NCI-H1092 (cell line): ENCODE results near the gene RTN4R.
"Not testable (repeated sequence)": the region's sequence is repeated elsewhere in the genome, so short reads cannot be mapped to it uniquely, and the experiment has no call there.

Experiments used
- DNase-seq: peaks from one replicate; lab custom pipeline; 2025; lab: John Stamatoyannopoulos, UW

The RTN4R gene

GRCh38 chr22:20286784-20287423 is 18.8 kb upstream of the RTN4R start:
- not testable (repeated sequence) for DNase-seq

DNA sequence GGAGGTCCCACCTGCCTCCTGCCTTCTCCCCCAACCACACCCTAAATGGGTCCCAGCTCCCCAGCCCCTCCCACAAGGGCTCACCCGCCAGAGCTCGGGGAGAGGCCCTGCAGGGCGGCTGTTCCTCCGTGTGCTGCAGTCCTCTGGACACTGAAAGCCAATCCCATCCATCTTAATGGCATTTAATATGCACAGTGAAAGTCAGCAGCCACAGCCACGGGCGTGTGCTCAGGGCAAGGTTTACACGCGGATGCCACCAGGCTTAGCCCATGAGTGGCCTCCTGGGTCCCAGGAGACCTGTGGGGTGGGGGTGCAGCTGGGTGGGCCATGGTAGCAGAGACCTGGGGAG is 18.2 kb upstream of the RTN4R start:
- DNase-seq = not testable (repeated sequence)

DNA sequence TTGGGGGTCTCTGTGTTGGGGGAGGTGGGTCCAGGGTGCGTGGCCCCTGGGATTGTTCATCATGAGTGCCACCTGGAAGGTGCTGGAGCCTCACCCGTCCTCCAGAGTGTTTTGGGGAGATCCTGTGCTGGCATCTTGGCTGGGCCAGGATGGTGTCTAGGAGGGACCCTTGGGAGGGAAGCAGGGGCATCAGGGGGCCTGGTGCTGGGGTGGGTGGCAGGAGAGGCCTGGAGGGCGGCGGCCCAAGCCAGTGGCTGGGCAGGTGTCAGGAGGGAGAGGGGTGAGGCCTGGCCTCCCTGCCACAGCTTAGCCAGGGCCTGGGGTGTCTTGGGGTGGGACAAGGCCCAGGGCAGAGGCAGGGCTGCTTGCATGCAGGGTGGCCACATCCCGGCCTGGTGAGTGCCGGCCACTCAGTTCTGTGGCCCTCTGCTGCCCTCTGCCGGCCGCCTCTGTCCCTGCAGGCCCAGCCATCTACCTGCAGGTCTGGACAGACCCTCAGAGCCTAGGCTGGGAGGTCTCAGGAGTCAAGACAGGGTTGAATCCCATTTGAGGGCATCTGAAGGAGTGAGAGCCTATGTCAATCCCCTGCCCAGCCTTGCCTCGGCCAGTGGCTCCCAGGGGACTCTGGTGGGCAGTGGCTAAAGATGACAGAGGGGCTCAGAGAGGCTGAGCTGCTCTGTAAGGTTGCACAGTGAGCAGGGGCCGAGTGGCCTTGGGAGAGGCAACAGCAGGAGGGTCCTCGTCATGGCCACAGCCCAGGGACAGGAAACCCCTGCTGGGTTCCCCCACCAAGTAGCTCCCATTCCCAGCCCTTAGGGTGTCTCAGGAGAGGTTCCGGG is 17.6 kb upstream of the RTN4R start:
- DNase-seq = peak; percentile 65

DNA sequence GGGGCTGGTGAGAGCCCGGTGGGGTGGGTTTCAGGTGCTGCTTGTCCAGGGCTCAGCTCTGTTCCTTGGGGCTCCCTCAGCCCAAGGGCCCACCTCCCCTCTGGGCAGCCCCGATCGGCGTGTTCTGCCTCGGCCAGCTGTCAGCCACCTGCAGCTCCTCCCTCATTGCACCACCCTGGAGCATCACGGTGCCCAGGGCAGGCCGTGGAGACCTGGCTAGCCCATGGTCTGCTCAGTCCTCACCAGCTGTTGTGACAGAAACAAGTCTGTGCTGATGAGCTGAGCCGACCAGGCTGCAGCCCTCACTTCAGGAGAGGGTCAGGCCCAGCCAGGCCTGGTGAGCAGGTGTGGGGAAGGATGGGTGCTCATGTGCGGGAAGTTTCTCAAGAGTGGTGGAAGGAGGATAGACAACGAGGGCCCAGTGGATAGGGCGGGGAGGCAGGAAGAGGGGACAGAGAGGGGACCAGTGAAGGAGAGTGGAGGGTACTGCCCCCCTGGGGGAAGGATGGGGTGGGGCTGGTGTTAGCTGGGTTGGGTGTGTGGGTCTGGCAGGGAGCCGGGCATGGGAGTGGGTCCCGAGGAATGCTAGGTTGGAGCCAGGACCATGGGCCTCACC is 16.5 kb upstream of the RTN4R start:
- no peak for DNase-seq

DNA sequence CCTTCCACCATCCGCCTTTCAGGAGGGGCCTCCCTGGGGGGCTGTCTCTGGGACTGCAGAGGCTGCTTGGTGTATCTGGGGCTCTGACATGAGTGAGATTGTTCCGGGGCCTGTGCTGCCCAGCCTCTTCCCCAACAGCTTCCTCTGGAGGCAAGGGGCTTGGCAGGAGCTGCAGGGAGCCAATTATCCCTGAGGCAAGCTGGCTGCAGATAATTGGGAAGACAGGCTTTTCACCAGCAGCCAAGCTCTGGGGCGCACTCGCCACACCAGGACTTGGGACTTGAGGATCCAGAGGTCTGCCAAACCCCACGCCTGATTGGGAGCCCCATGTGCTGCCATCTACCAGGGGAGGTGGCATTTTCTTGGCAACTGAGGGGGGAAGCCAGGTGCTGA is 15.6 kb upstream of the RTN4R start:
- no peak for DNase-seq

DNA sequence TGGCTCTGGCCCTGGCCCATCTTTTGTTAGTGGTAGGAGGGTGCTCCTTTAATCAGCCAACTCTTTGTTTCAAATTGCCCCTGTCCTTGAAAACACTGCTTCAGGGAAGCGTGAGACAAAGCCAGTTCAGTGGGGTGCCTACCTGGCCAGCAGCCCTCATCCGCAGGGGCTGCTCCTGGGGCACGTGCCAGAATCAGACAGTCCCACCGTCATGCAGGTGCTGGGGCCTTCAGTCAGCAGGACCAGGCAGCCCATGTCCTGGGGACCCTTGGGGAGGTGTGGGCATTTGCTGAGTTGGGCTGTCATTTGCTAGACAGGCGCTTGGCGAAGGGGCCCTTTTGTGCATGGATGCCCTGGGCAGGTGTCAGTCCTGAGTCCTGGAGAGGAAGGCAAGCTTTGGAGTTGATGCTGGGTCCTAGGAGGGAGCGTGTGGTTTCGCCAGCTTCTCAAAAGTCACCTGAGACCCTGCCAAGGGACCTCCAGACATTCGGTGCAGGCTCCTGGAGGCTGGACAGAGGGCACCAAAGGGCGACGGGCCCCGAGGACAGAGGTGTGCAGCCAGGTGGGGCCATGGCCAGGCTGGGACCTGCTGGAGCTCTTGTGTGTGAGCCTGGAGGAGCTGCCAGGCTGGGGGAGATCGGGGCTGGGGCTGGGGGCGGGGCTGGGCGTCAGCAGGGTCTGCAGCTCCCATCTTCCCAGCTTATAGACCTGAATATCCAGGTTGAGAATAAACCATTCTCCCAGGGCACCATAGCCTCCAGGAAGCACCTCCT is 15.0 kb upstream of the RTN4R start:
- no peak for DNase-seq

GRCh38 chr22:20281891-20282290 is 13.8 kb upstream of the RTN4R start:
- DNase-seq = no peak

GRCh38 chr22:20281473-20281872 is 13.4 kb upstream of the RTN4R start:
- not testable (repeated sequence) for DNase-seq

- no peak for DNase-seq
Measured at GRCh38 chr22:20280866-20281265, 12.7 kb upstream of the RTN4R start.

DNA sequence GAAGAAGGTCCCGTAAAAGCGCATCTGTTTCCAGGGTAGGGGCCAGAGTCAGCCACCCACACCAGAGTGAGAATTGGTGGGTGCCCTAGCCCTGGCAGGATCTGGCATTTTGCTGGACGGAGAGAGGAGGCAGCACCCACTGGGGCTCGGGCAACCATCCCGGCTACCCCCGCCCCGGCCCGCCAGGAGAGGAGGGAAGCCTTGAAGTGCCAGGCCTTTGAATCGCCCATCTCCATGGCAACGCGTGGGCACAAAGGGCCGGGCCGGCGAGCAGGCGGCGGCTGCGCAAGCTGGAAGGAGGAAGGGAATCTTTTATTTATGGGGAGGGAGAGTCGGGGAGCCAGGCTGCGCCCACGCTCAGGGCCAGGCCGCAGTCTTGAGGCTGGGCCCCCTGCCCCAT is 12.0 kb upstream of the RTN4R start:
- DNase-seq = peak; percentile 49

DNA sequence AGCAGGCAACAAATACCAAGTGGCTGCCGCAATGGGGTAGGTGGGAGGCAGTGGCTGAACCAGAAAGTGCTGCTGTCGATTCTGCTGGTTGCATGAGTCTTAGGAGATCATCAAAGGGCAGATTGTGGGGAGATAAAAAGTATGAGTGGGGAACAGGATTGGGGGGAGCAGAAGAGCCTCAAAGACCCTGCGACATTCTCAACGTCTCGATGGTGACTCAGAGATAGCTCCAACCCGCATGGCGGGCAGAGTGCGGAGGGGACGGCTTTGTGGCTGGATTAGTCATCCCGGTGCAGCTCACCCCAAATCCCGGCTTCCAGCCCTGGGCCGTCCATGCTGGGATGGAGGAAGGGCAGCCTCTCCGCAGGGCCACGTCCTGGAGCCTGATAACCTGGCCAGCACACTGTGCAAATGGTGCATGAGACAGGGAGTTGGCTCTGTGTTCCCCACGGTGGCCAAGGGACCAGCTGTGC is 11.6 kb upstream of the RTN4R start:
- no peak for DNase-seq

GRCh38 chr22:20278726-20279490 is 10.8 kb upstream of the RTN4R start:
- DNase-seq = not testable (repeated sequence)

DNA sequence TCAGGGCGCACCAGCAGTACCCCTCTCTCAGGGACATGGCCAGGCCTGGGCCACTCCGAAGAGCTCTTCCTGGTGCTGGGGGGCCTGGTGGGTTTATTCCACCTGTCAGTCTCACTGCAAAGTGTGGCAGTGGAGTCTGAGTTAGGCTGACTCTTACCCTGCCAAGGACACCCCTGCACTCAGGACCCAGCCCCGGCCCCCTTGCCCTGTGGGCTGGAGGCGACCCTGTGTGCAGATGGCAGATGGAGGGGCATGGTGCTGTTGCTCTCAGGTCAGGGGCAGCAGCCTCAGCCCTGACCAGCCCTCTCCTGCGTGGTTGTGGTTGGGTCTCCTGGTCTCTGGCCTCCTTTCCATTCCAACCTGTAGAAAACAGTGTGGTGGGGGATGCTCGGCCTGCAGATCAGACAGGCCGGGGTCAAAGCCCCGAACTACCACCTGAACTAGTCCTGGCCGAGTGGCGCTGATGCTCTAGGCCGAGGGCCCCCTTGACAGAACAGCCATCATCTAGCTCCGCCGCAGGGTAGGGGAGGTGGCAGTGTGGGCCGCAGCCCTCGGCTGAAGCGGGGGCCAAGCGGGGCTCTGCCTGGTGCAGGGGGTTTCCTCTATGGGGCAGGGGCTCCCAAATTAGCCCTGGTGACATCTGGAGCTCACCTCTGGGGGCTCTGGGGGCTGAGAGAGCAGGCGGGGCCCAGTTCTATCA is 10.0 kb upstream of the RTN4R start:
- DNase-seq = not testable (repeated sequence)

DNA sequence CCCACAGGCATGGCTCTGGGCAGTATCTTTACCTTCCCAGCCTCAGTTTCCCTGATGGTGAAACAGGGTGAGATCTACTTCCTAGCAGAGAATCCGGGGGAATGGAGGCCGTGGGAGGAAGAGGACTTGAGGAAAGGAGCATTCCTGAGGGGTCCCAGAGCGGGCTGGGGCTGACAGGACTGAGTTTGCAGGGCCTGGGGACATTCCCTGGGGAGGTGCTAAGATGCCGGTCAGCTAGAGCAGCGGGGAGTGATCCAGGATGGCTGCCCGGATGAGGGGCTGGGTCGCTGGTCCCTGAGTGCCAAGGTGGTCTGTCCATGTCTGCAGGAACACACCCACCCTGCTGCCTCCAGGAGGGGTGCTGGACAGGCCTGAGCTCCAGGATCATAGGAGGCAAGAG is 8.3 kb upstream of the RTN4R start:
- no peak for DNase-seq

DNA sequence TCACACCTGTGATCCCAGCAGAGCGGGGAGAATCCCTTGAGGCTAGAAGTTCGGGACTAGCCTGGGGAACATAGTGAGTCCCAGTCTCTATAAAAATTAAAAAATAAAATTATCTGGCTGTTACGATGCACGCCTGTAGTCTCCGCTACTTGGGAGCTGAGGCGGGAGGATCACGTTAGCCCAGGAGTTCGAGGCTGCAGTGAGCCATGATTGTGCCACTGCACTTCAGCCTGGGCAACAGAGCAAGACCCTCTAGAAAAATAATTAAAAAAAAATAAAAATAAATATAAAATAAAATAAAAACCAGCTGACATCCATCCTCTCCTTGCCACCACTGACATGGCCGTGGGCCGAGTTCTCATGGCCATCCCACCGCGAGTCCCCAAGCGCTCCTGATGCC is 7.7 kb upstream of the RTN4R start:
- no peak for DNase-seq

DNA sequence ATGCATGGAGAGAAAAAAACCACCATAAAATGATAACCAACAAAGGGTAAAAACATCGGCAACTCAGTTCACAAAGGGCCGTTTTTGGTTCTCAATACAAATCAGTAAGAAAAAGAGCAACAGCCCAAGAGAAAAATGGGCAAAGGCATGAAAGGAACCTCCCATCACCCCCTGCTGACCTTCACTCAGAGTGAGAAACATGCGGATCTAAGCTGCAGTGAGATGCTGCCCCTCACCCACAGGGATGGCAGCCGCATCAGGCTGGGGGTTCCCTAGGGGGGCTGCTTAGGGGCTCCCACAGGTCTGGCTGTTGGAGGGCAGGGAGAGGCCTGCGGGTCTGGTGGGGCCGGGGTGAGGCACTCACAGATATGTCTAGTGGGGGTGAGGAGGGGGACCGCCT is 7.2 kb upstream of the RTN4R start:
- DNase-seq = not testable (repeated sequence)

DNA sequence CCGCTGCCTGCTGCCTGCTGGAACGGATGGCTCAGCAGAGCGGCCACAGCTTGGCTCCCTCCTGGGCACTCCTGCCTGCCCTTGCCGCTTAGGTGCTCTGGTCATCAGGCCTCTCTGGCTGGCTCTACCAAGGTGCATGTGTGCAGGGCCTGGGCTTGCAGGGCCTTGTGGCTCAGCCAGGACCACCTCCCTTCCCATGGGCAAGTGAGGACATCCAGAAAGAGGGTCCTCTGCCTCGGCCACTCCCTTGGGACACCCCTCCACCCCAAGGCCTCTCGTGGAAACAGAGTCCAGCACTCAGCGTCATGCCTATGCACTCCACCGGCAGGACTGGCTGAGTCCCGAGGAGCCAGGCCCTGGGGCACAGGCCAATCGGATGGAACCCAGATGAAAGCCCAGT is 6.3 kb upstream of the RTN4R start:
- not testable (repeated sequence) for DNase-seq

- DNase-seq = no peak
Measured at GRCh38 chr22:20273758-20274181, 5.7 kb upstream of the RTN4R start.

- DNase-seq = no peak
Measured at GRCh38 chr22:20272700-20273099, 4.6 kb upstream of the RTN4R start.

DNA sequence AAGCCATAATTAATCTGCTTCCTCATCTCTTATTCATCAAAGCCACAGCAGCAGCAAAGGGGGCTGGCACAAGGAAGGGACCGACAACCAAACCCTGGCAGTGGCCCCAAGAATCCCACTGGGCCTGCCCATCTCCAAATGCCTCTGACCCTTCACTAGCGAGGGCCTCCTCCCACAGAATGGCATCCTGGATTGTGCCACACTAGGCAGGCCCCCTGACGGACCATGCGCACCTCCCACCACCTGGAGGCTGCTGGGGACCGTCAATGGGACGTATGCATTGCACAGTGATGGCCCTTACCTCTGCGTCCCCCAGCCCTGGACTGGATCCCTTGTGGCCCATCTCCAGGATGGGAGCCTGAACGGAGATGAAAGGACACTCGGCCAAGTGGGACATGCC is 4.1 kb upstream of the RTN4R start:
- no peak for DNase-seq
